Measurements from ENCODE around the gene GRK2.

DNA sequence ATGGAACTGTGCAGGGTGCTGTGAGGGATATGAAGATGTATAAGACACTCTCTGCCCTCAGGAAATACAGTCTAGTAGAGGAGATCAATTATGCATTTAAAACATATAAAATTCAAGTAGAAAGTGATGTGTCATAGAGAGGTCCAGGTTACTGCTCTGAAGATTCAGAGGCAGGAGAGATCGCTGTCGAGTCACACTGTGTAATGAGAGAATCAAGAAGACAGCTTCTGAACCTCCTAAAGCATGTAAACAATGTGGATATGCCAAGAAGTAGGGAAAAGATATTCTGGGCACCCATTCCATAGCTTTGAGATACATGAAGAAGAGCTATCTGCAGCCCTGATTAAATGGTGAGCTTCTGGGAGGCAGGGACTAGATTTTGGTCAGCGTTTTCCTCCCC lies 53.7 kb downstream of the GRK2 start:
- TF ChIP-seq, protein P1, sequence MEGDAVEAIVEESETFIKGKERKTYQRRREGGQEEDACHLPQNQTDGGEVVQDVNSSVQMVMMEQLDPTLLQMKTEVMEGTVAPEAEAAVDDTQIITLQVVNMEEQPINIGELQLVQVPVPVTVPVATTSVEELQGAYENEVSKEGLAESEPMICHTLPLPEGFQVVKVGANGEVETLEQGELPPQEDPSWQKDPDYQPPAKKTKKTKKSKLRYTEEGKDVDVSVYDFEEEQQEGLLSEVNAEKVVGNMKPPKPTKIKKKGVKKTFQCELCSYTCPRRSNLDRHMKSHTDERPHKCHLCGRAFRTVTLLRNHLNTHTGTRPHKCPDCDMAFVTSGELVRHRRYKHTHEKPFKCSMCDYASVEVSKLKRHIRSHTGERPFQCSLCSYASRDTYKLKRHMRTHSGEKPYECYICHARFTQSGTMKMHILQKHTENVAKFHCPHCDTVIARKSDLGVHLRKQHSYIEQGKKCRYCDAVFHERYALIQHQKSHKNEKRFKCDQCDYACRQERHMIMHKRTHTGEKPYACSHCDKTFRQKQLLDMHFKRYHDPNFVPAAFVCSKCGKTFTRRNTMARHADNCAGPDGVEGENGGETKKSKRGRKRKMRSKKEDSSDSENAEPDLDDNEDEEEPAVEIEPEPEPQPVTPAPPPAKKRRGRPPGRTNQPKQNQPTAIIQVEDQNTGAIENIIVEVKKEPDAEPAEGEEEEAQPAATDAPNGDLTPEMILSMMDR (IDR thresholded peaks at IDR 0.05 in 4 of 5, conservative IDR thresholded peaks at IDR 0.05 in 1 of 5): no peak
- no peak for TF ChIP-seq POLR2A (IDR thresholded peaks at IDR 0.05)

All from gastrocnemius medialis (tissue), 4 donors.